ENCODE measurements around the gene ZNF691.
"Not testable (repeated sequence)": the region's sequence is repeated elsewhere in the genome, so short reads cannot be mapped to it uniquely, and the experiment has no call there.

ZNF691 gene

DNA sequence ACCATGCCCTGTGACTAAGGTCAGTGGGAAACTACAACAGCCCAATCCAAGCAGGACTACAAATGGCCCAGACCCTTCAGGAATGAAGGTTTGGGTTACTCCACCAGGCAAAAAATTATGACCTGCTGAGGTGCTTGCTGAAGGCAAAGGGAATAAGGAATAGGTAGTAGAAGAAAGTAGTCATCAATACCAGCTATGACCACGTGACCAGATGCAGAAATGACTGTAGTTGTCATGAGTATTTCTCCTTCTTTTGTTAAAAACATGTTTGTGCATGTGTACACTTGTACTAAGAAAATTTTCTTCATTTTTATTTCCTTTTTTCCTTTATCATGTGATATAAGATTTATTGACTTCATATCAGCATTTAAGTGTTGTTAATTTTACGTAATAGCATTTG is 22.8 kb downstream of the ZNF691 start:
- not testable (repeated sequence) for H3K4me3 ChIP-seq (ENCODE audit: low read depth, low read length); H2AFZ ChIP-seq (ENCODE audit: insufficient read depth, low read length, poor library complexity); H3K14ac ChIP-seq (ENCODE audit: low read length); H3K27ac ChIP-seq (ENCODE audit: low read depth, low read length); H4K91ac ChIP-seq (ENCODE audit: low read depth, low read length); H3K79me1 ChIP-seq (ENCODE audit: low read length); H3K4me2 ChIP-seq (ENCODE audit: low read length); H2AK5ac ChIP-seq (ENCODE audit: low read length); H2BK120ac ChIP-seq (ENCODE audit: insufficient read depth, low read length, poor library complexity); H3K23ac ChIP-seq (ENCODE audit: low read length); H3K27me3 ChIP-seq (ENCODE audit: insufficient read depth, low read length); H2BK5ac ChIP-seq (ENCODE audit: low read depth, low read length, poor library complexity); H3K9ac ChIP-seq (ENCODE audit: low read length); H3K79me2 ChIP-seq (ENCODE audit: control insufficient read depth, insufficient read depth, low read length, poor library complexity); H3K4me1 ChIP-seq (ENCODE audit: control insufficient read depth in 1 of 2, insufficient read depth in 2 of 2, low read length in 2 of 2); H3K4ac ChIP-seq (ENCODE audit: low read depth, low read length); H3K18ac ChIP-seq (ENCODE audit: low read length); H4K8ac ChIP-seq (ENCODE audit: low read depth, low read length); H3K36me3 ChIP-seq (ENCODE audit: control insufficient read depth in 1 of 2, insufficient read depth in 2 of 2, low read length in 2 of 2); DNase-seq; H3K9me3 ChIP-seq (ENCODE audit: insufficient read depth, low read depth, low read length); H4K12ac ChIP-seq (ENCODE audit: low read depth, low read length); H2BK12ac ChIP-seq (ENCODE audit: low read length)
- no CpG with 5 or more reads among the region's 2 CpGs for WGBS (ENCODE audit: extremely low coverage, insufficient coverage, insufficient read length)

DNA sequence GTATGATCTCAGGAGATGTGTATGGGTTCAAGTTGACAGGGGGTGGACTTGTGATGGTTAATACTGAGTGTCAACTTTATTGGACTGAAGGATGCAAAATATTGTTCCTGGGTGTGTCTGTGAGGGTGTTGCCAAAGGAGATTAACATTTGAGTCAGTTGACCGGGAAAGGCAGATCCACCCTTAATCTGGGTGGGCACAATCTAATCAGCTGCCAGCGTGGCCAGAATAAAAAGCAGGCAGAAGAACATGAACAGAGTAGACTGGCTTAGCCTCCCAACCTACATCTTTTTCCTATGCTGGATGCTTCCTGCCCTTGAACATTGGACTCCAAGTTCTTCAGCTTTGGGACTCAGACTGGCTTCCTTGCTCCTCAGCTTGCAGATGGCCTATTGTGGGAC is 23.3 kb downstream of the ZNF691 start:
- H3K14ac ChIP-seq (ENCODE audit: low read length); H2BK120ac ChIP-seq (ENCODE audit: insufficient read depth, low read length, poor library complexity); H3K27me3 ChIP-seq (ENCODE audit: insufficient read depth, low read length); H2BK5ac ChIP-seq (ENCODE audit: low read depth, low read length, poor library complexity); DNase-seq; H3K18ac ChIP-seq (ENCODE audit: low read length); H3K79me2 ChIP-seq (ENCODE audit: control insufficient read depth, insufficient read depth, low read length, poor library complexity); H3K4me3 ChIP-seq (ENCODE audit: low read depth, low read length); H3K4me2 ChIP-seq (ENCODE audit: low read length); H2BK12ac ChIP-seq (ENCODE audit: low read length); H3K27ac ChIP-seq (ENCODE audit: low read depth, low read length); H3K79me1 ChIP-seq (ENCODE audit: low read length); H4K8ac ChIP-seq (ENCODE audit: low read depth, low read length); H4K12ac ChIP-seq (ENCODE audit: low read depth, low read length); H3K36me3 ChIP-seq (ENCODE audit: control insufficient read depth in 1 of 2, insufficient read depth in 2 of 2, low read length in 2 of 2); H3K4me1 ChIP-seq (ENCODE audit: control insufficient read depth in 1 of 2, insufficient read depth in 2 of 2, low read length in 2 of 2); H3K4ac ChIP-seq (ENCODE audit: low read depth, low read length); H2AFZ ChIP-seq (ENCODE audit: insufficient read depth, low read length, poor library complexity); H3K23ac ChIP-seq (ENCODE audit: low read length); H3K9me3 ChIP-seq (ENCODE audit: insufficient read depth, low read depth, low read length); H4K91ac ChIP-seq (ENCODE audit: low read depth, low read length); H2AK5ac ChIP-seq (ENCODE audit: low read length); H3K9ac ChIP-seq (ENCODE audit: low read length): not testable (repeated sequence)
- no CpG with 5 or more reads among the region's 2 CpGs for WGBS (ENCODE audit: extremely low coverage, insufficient coverage, insufficient read length)

DNA sequence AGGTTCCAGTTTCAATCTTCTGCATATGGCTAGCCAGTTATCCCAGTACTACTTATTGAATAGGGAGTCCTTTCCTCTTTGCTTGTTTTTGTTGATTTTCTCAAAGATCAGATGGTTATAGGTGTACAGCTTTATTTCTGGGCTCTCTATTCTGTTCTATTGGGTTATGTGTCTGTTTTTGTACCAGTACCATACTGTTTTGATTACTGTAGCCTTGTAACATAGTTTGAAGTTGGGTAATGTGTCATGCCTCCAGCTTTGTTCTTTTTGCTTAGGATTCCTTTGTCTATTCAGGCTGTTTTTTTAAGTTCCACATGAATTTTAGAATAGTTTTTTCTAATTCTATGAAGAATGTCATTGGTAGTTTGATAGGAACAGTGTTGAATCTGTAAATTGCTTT is 26.7 kb downstream of the ZNF691 start:
- H3K14ac ChIP-seq (ENCODE audit: low read length); H3K27me3 ChIP-seq (ENCODE audit: insufficient read depth, low read length); H3K36me3 ChIP-seq (ENCODE audit: control insufficient read depth in 1 of 2, insufficient read depth in 2 of 2, low read length in 2 of 2); H3K79me2 ChIP-seq (ENCODE audit: control insufficient read depth, insufficient read depth, low read length, poor library complexity); H3K27ac ChIP-seq (ENCODE audit: low read depth, low read length); H4K12ac ChIP-seq (ENCODE audit: low read depth, low read length); H2AFZ ChIP-seq (ENCODE audit: insufficient read depth, low read length, poor library complexity); DNase-seq; H2BK5ac ChIP-seq (ENCODE audit: low read depth, low read length, poor library complexity); H3K9me3 ChIP-seq (ENCODE audit: insufficient read depth, low read depth, low read length); H3K18ac ChIP-seq (ENCODE audit: low read length); H3K79me1 ChIP-seq (ENCODE audit: low read length); H4K8ac ChIP-seq (ENCODE audit: low read depth, low read length); H4K91ac ChIP-seq (ENCODE audit: low read depth, low read length); H3K4me1 ChIP-seq (ENCODE audit: control insufficient read depth in 1 of 2, insufficient read depth in 2 of 2, low read length in 2 of 2); H2AK5ac ChIP-seq (ENCODE audit: low read length); H3K23ac ChIP-seq (ENCODE audit: low read length); H3K9ac ChIP-seq (ENCODE audit: low read length); H3K4me2 ChIP-seq (ENCODE audit: low read length); H2BK120ac ChIP-seq (ENCODE audit: insufficient read depth, low read length, poor library complexity); H2BK12ac ChIP-seq (ENCODE audit: low read length); H3K4me3 ChIP-seq (ENCODE audit: low read depth, low read length); H3K4ac ChIP-seq (ENCODE audit: low read depth, low read length): not testable (repeated sequence)

DNA sequence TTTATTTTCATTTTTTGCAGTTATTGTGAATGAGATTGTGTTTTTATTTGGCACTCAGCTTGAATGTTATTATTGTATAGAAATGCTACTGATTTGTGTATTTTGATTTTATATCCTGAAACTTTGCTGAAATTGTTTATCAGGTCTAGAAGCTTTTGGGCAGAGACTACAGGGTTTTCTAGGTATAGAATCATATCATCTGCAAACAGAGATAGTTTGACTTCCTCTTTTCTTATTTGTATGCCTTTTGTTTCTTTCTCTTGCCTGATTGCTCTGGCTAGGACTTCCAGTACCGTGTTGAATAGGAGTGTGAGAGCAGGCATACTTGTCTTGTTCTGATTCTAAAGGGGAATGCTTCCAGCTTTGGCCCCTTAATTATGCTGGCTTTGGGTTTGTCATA is 27.3 kb downstream of the ZNF691 start:
- no peaks in the 10 kb centered on the region for H3K27me3 ChIP-seq (ENCODE audit: insufficient read depth, low read length)
- H2AK5ac ChIP-seq (ENCODE audit: low read length): no peak overlapping the region
- no peak overlapping the region for H4K12ac ChIP-seq (ENCODE audit: low read depth, low read length)
- H3K23ac ChIP-seq (ENCODE audit: low read length): no peak overlapping the region
- no peak overlapping the region for H2BK120ac ChIP-seq (ENCODE audit: insufficient read depth, low read length, poor library complexity)
- WGBS (ENCODE audit: extremely low coverage, insufficient coverage, insufficient read length): no CpG with 5 or more reads among the region's 1 CpG
- H2BK5ac ChIP-seq (ENCODE audit: low read depth, low read length, poor library complexity): no peak overlapping the region
- H4K8ac ChIP-seq (ENCODE audit: low read depth, low read length): no peak overlapping the region
- no peak overlapping the region for H4K91ac ChIP-seq (ENCODE audit: low read depth, low read length)
- no peaks in the 10 kb centered on the region for H3K36me3 ChIP-seq (ENCODE audit: control insufficient read depth in 1 of 2, insufficient read depth in 2 of 2, low read length in 2 of 2)
- no peak overlapping the region for H3K4me2 ChIP-seq (ENCODE audit: low read length)
- H2BK12ac ChIP-seq (ENCODE audit: low read length): no peak overlapping the region
- no peak overlapping the region for H3K27ac ChIP-seq (ENCODE audit: low read depth, low read length)
- no peak overlapping the region for H3K4me3 ChIP-seq (ENCODE audit: low read depth, low read length)
- H3K79me2 ChIP-seq (ENCODE audit: control insufficient read depth, insufficient read depth, low read length, poor library complexity): no peaks in the 10 kb centered on the region
- DNase-seq: no peak
- no peak overlapping the region for H3K9ac ChIP-seq (ENCODE audit: low read length)
- no peak overlapping the region for H3K18ac ChIP-seq (ENCODE audit: low read length)
- no peak overlapping the region for H3K14ac ChIP-seq (ENCODE audit: low read length)
- no peaks in the 10 kb centered on the region for H3K79me1 ChIP-seq (ENCODE audit: low read length)
- no peak overlapping the region for H3K4ac ChIP-seq (ENCODE audit: low read depth, low read length)
- no peaks in the 10 kb centered on the region for H3K9me3 ChIP-seq (ENCODE audit: insufficient read depth, low read depth, low read length)
- H2AFZ ChIP-seq (ENCODE audit: insufficient read depth, low read length, poor library complexity): no peak overlapping the region
- H3K4me1 ChIP-seq (ENCODE audit: control insufficient read depth in 1 of 2, insufficient read depth in 2 of 2, low read length in 2 of 2): no peaks in the 10 kb centered on the region

DNA sequence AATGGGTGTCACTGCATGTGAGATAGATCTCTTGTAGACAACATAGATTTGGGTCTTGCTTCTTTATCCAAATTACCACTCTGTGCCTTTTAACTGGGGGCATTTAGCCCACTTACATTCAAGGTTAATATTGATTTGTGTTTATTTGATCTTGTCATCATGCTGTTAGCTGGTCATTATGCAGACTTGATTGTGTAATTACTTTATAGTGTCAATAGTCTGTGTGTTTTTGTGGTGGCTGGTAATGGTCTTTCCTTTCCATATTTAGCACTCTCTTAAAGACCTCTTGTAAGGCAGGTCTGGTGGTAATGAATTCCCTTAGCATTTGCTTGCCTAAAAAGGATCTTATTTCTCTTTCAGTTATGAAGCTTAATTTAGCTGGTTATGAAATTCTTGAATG is 29.6 kb downstream of the ZNF691 start:
- Histone ChIP-seq H4K12ac (ENCODE audit: low read depth, low read length) (no peak overlapping the region), H3K18ac (ENCODE audit: low read length) (no peak overlapping the region), H3K9me3 (ENCODE audit: insufficient read depth, low read depth, low read length) (peaks cover 4% of the 10 kb centered on the region), H3K14ac (ENCODE audit: low read length) (no peak overlapping the region), H3K4me2 (ENCODE audit: low read length) (no peak overlapping the region), H3K4me3 (ENCODE audit: low read depth, low read length) (no peak overlapping the region), H4K8ac (ENCODE audit: low read depth, low read length) (no peak overlapping the region), H3K79me2 (ENCODE audit: control insufficient read depth, insufficient read depth, low read length, poor library complexity) (no peaks in the 10 kb centered on the region), H3K4ac (ENCODE audit: low read depth, low read length) (no peak overlapping the region), H3K9ac (ENCODE audit: low read length) (no peak overlapping the region), H2AFZ (ENCODE audit: insufficient read depth, low read length, poor library complexity) (no peak overlapping the region), H2AK5ac (ENCODE audit: low read length) (no peak overlapping the region), H3K27ac (ENCODE audit: low read depth, low read length) (no peak overlapping the region), H2BK120ac (ENCODE audit: insufficient read depth, low read length, poor library complexity) (no peak overlapping the region), H2BK12ac (ENCODE audit: low read length) (no peak overlapping the region), H4K91ac (ENCODE audit: low read depth, low read length) (no peak overlapping the region), H2BK5ac (ENCODE audit: low read depth, low read length, poor library complexity) (no peak overlapping the region), H3K23ac (ENCODE audit: low read length) (no peak overlapping the region), H3K79me1 (ENCODE audit: low read length) (no peaks in the 10 kb centered on the region), H3K36me3 (ENCODE audit: control insufficient read depth in 1 of 2, insufficient read depth in 2 of 2, low read length in 2 of 2) (no peaks in the 10 kb centered on the region), H3K4me1 (ENCODE audit: control insufficient read depth in 1 of 2, insufficient read depth in 2 of 2, low read length in 2 of 2) (no peaks in the 10 kb centered on the region), H3K27me3 (ENCODE audit: insufficient read depth, low read length) (no peaks in the 10 kb centered on the region)
- DNase-seq: no peak
